Measurements from ENCODE around the gene FAM167B.
"Not testable (repeated sequence)": the region's sequence is repeated elsewhere in the genome, so short reads cannot be mapped to it uniquely, and the experiment has no call there.

Gene FAM167B

DNA sequence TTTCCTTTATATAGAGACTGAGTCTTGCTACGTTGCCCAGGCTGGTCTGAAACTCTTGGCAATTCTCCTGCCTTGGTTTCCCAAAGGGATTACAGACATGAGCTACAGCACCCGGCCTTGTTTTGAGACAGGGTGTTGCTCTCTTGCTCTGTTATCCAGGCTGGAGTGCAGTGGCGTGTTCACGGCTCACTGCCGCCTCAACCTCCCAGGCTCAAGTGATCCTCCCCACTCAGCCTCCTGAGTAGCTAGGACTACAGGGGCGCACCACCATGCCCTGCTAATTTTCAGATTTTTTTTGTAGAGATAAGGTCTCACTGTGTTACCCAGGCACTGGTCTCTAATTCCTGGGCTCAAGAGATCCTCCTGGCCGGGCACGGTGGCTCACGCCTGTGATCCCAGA, 18.8 kb downstream of the FAM167B start:
- DNase-seq = no peak

DNA sequence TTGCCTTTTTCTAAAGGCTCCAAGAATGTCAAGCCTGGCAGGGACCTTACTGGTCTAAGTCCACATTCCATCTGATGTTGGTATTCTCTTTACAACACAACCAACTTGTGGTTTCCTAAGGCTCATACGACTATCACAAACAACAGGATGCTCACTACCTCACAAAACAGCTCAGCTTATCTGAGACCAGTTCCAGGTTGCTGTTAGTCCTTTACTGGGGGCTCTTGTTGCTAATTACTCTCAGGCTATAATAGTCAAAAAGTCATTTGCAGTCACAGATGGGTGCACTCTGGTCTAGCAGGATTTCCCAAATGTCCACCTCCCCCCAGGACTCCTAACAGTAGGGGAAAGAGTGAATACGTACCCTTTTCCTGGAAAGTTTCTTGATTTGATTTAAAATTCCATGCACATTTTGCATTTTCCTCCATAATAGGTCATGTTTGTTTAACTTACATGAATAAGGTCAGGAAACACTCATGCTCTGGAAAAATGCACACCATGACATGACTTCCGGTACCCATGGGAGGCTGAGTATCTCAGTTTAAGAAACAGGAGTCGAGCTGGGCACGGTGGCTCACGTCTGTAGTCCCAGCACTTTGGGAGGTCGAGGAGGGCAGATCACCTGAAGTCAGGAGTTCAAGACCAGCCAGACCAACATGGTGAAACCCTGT, 20.0 kb downstream of the FAM167B start:
- no peak for DNase-seq

- DNase-seq = no peak
These were observed 22.7 kb downstream of the FAM167B start for GRCh38 chr1:32269744-32270143.

DNA sequence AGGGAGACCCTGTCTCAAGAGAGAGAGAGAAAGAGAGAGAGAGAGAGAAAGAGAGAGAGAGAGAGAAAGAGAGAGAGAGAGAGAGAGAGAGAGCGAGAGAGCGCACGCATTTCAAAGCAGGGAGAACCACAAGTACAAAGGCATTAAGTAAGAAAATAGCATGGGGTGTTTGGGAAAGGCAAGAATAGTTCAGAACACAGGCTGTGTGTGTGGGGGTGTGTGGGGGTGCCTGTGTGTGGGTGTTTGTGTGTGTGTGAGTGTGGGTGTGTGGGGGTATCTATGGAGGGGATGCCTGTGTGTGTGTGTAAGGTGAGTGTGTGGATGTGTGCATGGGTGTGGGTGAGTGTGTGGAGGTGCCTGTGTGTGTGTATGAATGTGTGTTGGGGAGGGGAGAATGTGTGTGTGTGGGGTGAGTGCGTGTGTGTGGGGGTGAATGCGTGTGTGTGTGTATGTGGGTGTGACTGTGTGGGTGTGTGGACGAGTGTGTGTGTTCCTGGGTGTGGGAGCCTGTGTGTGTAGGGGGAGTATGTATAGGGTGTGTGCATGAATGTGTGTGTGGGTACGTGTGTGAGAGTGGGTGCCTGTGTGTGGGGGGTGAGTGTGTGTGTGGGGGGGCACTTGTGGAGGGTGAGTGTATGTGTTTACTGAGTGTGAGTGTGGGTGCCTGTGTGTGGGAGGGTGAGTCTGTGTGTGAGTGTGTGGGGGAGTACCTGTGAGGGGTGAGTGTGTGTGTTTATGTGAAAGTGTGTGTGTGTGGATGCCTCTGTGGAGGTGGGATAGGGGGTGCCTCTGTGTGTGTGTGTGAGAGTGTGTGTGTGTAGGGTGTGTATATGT, 25.8 kb downstream of the FAM167B start:
- no peak for DNase-seq

GRCh38 chr1:32273391-32274208, 26.6 kb downstream of the FAM167B start:
- peak; percentile 14 for DNase-seq

- no peak for DNase-seq
These were observed 27.8 kb downstream of the FAM167B start for GRCh38 chr1:32274646-32275340.

DNA sequence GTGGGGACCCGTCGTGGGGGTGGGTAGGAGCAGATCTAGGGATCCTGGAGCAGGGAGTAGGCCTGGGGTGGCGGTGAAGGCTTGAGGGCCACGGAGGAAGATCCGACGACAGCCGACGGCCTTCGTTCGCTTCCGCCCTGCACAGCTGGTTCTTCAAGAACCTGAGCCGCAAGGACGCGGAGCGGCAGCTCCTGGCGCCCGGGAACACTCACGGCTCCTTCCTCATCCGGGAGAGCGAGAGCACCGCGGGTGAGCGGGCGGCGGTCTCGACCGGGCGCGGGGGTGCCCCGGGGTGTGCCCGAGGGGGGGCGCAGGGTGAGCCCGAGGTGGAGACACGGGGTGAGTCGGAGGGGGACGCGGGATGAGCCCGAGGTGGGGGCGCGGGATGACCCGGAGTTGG, 28.4 kb downstream of the FAM167B start:
- no peak for DNase-seq

- no peak for DNase-seq
These were observed 29.2 kb downstream of the FAM167B start for GRCh38 chr1:32276032-32276782.

DNA sequence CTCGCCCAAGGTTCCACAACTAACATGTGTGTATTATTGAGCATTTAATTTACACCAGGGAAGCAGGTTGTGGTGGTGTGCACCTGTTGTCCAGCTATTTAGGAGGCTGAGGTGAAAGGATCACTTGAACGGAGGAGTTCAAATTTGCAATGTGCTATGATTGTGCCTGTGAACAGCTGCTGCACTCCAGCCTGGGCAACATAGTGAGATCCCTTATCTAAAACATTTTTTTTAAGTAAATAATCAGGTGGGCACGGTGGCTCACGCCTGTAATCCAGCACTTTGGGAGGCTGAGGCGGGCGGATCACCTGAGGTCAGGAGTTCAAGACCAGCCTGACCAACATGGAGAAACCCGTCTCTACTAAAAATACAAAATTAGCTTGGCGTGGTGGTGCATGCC, 37.8 kb downstream of the FAM167B start:
- not testable (repeated sequence) for DNase-seq

DNA sequence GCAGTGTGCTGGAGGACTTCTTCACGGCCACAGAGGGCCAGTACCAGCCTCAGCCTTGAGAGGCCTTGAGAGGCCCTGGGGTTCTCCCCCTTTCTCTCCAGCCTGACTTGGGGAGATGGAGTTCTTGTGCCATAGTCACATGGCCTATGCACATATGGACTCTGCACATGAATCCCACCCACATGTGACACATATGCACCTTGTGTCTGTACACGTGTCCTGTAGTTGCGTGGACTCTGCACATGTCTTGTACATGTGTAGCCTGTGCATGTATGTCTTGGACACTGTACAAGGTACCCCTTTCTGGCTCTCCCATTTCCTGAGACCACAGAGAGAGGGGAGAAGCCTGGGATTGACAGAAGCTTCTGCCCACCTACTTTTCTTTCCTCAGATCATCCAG, 38.6 kb downstream of the FAM167B start:
- DNase-seq = no peak

DNA sequence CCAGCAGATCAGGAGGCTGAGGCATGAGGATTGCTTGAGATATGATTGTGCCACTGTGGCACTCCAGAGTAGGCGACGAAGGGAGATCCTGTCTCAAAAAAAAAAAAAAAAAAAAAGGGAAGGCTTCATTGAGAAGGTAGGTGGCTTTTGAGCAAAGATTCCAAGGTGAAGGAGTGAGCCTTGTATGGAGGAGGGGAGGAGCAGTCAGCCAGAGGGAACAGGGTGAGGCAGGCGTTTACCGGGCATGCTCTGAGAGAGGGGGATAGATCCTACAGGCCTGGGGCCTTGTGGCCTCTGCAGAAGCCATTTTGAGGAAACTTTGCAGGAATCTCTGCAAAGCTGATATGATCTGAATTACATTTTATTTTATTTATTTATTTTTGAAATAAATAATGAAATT, 39.7 kb downstream of the FAM167B start:
- DNase-seq = no peak

DNA sequence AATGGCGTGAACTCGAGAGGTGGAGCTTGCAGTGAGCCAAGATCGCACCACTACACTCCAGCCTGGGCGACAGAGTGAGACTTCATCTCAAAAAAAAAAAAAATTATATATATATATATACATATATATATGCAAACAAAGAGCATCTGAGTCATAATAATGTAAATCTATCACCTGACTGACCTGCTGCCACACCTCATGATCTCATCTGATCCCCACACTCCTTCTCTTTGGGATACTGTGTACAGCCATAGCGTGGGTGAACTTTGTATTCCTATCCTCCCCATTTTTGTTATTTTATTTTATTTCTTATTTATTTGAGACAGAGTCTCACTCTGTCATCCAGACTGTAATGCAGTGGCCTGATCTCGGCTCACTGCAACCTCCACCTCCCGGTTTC, 42.2 kb downstream of the FAM167B start:
- no peak for DNase-seq

GRCh38 chr1:32291145-32291707, 44.2 kb downstream of the FAM167B start:
- DNase-seq = no peak

DNA sequence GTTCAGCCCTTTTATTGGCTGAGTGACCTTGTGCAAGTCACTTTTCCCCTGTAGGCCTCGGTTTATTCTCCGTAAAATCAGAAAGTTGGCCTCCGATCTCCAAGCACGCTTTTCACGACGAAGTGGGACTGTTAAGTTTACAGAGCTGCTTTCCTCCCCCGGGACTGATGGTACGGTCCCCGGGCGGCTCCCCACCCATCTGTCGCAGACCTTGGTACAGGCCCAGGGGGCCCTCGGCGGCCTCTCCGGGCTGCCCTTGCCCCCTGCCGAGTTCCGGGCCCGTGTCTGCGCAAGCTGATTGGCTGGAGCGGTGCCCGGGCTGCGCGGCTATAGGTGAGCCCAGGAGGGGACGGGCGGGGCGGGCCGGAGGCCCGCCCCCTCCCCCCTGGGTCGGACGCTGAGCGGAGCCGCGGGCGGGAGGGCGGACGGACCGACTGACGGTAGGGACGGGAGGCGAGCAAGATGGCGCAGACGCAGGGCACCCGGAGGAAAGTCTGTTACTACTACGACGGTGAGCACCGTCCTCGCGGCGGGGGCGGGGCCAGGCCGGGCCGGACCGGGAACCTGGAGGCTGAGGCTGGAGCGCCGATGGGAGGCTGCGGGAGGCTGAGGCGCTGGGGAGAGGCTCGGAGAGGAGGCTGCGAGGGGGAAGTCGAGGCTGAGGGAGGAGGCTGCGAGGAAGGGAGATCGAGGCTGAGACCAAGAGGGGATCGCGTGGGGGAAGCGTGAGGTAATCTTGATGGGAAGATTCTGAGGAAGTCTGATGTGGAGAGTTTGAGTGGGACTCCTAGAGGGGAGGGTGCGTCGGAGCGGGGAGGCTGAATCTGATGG, 44.9 kb downstream of the FAM167B start, which contains the start of gene HDAC1:
Gene HDAC1, plus strand, starts transcription at position 376 of the 831 bp plus-strand sequence. Its CDS starts 87 bp downstream, at position 463.
- DNase-seq = peak; percentile 88

- DNase-seq = not testable (repeated sequence)
These were observed 51.2 kb downstream of the FAM167B start for GRCh38 chr1:32298211-32298610.
